K562 (cell line): Measurements from ENCODE around the gene ARHGAP9. TPM values are rescaled to one million over a fixed set of nuclear protein-coding genes. Genes with fewer than 3 reads are reported as not detected.

Experiments used
- CHD4 ChIP-seq: fragments of 200-600 bp; sonication (generic); IDR thresholded peaks from 3 replicates; pipeline ENCODE4 v1.6.1; 2012; ENCODE audit warnings: low read depth, mild to moderate bottlenecking, mixed read lengths, low read length, inconsistent platforms; ENCODE audit not compliant: insufficient read depth, insufficient replicate concordance, poor library complexity, severe bottlenecking
- ETV1 ChIP-seq: fragments of 450-650 bp; conservative IDR thresholded peaks from 2 replicates; pipeline ENCODE4 v1.6.1; 2016; ENCODE audit warnings: missing genetic modification characterization, control low read depth, low read depth, missing compliant biosample characterization
- FOXK2 ChIP-seq, 2 experiments: fragments of 450-650 bp; IDR thresholded peaks in 1 of 2; conservative IDR thresholded peaks in 1 of 2; 2 replicates each; pipeline ENCODE4 v1.6.1; 2016; ENCODE audit warnings: low read depth in 2 of 2, mild to moderate bottlenecking in 1 of 2
- HDAC3 ChIP-seq: fragments of 450-650 bp; IDR thresholded peaks from 2 replicates; pipeline ENCODE4 v1.6.1; 2018; ENCODE audit warnings: borderline replicate concordance, mild to moderate bottlenecking, moderate library complexity; ENCODE audit not compliant: partially characterized antibody
- HDGF ChIP-seq: fragments of 450-650 bp; IDR thresholded peaks from 2 replicates; pipeline ENCODE4 v1.6.1; 2016
- KLF16 ChIP-seq: IDR thresholded peaks from 2 replicates; pipeline ENCODE4 v1.6.1; 2016; ENCODE audit warnings: antibody characterized with exemption
- MYBL2 ChIP-seq, 2 experiments: fragments of 450-650 bp in 1 of 2; sonication (generic) in 1 of 2; formaldehyde crosslinking in 1 of 2; IDR thresholded peaks; 2 replicates each; pipeline versions ENCODE4 v1.6.1 to v1.8.1; 2017 to 2022; ENCODE audit warnings: borderline replicate concordance in 1 of 2, inconsistent platforms in 1 of 2, low read depth in 1 of 2, mild to moderate bottlenecking in 1 of 2, missing genetic modification reagents in 1 of 2, moderate library complexity in 1 of 2
- NELFE ChIP-seq: IDR thresholded peaks from 2 replicates; pipeline ENCODE4 v1.6.1; 2011; ENCODE audit warnings: mild to moderate bottlenecking; ENCODE audit not compliant: insufficient read depth, insufficient read length
- NR4A1 ChIP-seq, 2 experiments: fragments of 250-450 bp in 1 of 2; fragments of 450-650 bp in 1 of 2; sonication (Bioruptor Pico) in 1 of 2; IDR thresholded peaks; 2 replicates each; pipeline versions ENCODE4 v1.4.0 to v1.6.1; 2016 to 2020; ENCODE audit warnings: mild to moderate bottlenecking in 2 of 2, missing compliant biosample characterization in 1 of 2, missing genetic modification characterization in 1 of 2, moderate library complexity in 1 of 2
- PHB ChIP-seq: fragments of 250-450 bp; sonication (Bioruptor Pico); IDR thresholded peaks from 2 replicates; pipeline ENCODE4 v1.5.0; 2021
- PRPF4 ChIP-seq: fragments of 200-400 bp; formaldehyde crosslinking; IDR thresholded peaks from one replicate; pipeline ENCODE4 v1.6.1; 2017; ENCODE audit warnings: low read length, low read depth, mild to moderate bottlenecking; ENCODE audit not compliant: insufficient read depth, poor library complexity, severe bottlenecking
- RBFOX2 ChIP-seq: fragments of 200-400 bp; formaldehyde crosslinking; IDR thresholded peaks from 2 replicates; pipeline ENCODE4 v1.6.1; 2017; ENCODE audit warnings: low read depth, mild to moderate bottlenecking, low read length, moderate library complexity
- STAT6 ChIP-seq: sonication (generic); formaldehyde crosslinking; IDR thresholded peaks from 2 replicates; pipeline ENCODE4 v1.8.1; 2023; ENCODE audit warnings: mild to moderate bottlenecking, missing genetic modification reagents
- TAF7 ChIP-seq: fragments of 450-650 bp; IDR thresholded peaks from 2 replicates; pipeline ENCODE4 v1.6.1; 2016; ENCODE audit warnings: missing genetic modification characterization, missing compliant biosample characterization
- XRCC3 ChIP-seq: fragments of 450-650 bp; IDR thresholded peaks from 2 replicates; pipeline ENCODE4 v1.6.1; 2017; ENCODE audit warnings: mild to moderate bottlenecking, moderate library complexity
- polyA plus RNA-seq, 8 experiments: library from polyadenylated mRNA; depleted of rRNA in 4 of 8; stranded (reverse) in 5 of 8; unstranded in 3 of 8; fragments of >200 nt; fragmentation: Nextera tagmentation in 2 of 8; fragmentation: Illumina TruSeq in 1 of 8; extraction: Ambion mirVana in 2 of 8; extraction: Trizol in 1 of 8; gene quantifications; 2 replicates each; pipeline versions ENCODE4 v1.2.1 to v1.2.3, GENCODE V29; 2011 to 2014; ENCODE audit warnings: inconsistent platforms in 1 of 8, missing spikeins in 1 of 8
- total RNA-seq, 7 experiments: library from RNA; depleted of rRNA in 6 of 7; stranded (reverse); fragments of >200 nt in 6 of 7; fragmentation: Illumina TruSeq in 2 of 7; extraction: Trizol in 2 of 7; gene quantifications; 2 replicates each; pipeline versions ENCODE4 v1.2.1 to v1.2.3, GENCODE V29; 2011 to 2021; ENCODE audit warnings: low replicate concordance in 1 of 7
- TF ChIP-seq, protein P1 (sequence below), 2 experiments: IDR thresholded peaks; 2 replicates each; pipeline ENCODE4 v1.6.1; 2012; ENCODE audit warnings: improper control_type of control experiment in 2 of 2, low read depth in 2 of 2, low read length in 2 of 2, borderline replicate concordance in 1 of 2
- TF ChIP-seq, protein P2 (sequence below): conservative IDR thresholded peaks from 2 replicates; pipeline ENCODE4 v1.6.1; 2011; ENCODE audit warnings: low read depth, mild to moderate bottlenecking, low read length; ENCODE audit not compliant: control insufficient read depth
- TF ChIP-seq, protein P3 (sequence below): sonication (generic); formaldehyde crosslinking; IDR thresholded peaks from 2 replicates; pipeline ENCODE4 v1.8.0; 2022; ENCODE audit warnings: mild to moderate bottlenecking, missing genetic modification reagents

The ARHGAP9 gene
- total and polyA plus RNA-seq, 9 of the 15 experiments (the other 6 are each of a cell fraction or from before 2014, with no cell fraction given): 1.5 to 10.2 (median 5.1) TPM

DNA sequence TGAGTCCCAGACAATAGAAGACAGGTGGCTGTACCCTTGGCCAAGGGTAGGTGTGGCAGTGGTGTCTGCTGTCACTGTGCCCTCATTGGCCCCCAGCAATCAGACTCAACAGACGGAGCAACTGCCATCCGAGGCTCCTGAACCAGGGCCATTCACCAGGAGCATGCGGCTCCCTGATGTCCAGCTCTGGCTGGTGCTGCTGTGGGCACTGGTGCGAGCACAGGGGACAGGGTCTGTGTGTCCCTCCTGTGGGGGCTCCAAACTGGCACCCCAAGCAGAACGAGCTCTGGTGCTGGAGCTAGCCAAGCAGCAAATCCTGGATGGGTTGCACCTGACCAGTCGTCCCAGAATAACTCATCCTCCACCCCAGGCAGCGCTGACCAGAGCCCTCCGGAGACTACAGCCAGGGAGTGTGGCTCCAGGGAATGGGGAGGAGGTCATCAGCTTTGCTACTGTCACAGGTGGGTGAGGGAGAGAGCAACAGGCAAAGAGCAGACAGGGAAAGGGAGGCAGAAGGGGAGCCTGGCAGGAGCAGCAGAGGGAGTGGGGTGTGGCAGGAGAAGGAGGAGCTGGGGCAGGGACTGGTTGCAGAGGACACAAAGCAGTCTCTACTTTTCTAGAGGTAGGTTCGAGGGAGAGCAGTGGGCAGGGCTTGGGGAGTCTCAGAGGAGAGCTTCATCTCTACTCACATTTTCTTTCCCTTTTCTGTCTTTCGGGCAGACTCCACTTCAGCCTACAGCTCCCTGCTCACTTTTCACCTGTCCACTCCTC, 24.1 kb downstream of the ARHGAP9 start (continued):
- TF ChIP-seq MYBL2 (IDR thresholded peaks at IDR 0.05; ENCODE audit: low read depth) (peak; percentile 25; the same call in 1 of the 2 replicates), MYBL2 (CRISPR knock-in tag; IDR thresholded peaks at IDR 0.05; ENCODE audit: borderline replicate concordance) (no peak), PHB (CRISPR knock-in tag) (no peak), HDAC3 (no peak), HDGF (peak; percentile 79; the same call in 1 of the 2 replicates), NR4A1 (CRISPR knock-in tag; IDR thresholded peaks at IDR 0.05) (no peak), NR4A1 (tag; IDR thresholded peaks at IDR 0.05) (peak; percentile 22; the same call in 1 of the 2 replicates), CHD4 (no peak), XRCC3 (no peak), TAF7 (tag) (peak; percentile 58; the same call in 1 of the 2 replicates), FOXK2 (conservative IDR thresholded peaks at IDR 0.05 in 1 of 2, IDR thresholded peaks at IDR 0.05 in 1 of 2; ENCODE audit: low read depth in 2 of 2) (0 out of 4 replicates have a peak, but pooled peaks of 1 of the 2 experiments have one; percentile 3), PRPF4 (no peak), KLF16 (no peak), STAT6 (CRISPR knock-in tag) (no peak), RBFOX2 (peak; percentile 86), NELFE (no peak), ETV1 (tag) (no peak)
- TF ChIP-seq, protein P1, sequence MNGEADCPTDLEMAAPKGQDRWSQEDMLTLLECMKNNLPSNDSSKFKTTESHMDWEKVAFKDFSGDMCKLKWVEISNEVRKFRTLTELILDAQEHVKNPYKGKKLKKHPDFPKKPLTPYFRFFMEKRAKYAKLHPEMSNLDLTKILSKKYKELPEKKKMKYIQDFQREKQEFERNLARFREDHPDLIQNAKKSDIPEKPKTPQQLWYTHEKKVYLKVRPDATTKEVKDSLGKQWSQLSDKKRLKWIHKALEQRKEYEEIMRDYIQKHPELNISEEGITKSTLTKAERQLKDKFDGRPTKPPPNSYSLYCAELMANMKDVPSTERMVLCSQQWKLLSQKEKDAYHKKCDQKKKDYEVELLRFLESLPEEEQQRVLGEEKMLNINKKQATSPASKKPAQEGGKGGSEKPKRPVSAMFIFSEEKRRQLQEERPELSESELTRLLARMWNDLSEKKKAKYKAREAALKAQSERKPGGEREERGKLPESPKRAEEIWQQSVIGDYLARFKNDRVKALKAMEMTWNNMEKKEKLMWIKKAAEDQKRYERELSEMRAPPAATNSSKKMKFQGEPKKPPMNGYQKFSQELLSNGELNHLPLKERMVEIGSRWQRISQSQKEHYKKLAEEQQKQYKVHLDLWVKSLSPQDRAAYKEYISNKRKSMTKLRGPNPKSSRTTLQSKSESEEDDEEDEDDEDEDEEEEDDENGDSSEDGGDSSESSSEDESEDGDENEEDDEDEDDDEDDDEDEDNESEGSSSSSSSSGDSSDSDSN (IDR thresholded peaks at IDR 0.05; ENCODE audit: borderline replicate concordance in 1 of 2, low read depth in 2 of 2, low read length in 2 of 2): 0 out of 4 replicates have a peak, but pooled peaks of 1 of the 2 experiments have one; percentile 52
- TF ChIP-seq, protein P2, sequence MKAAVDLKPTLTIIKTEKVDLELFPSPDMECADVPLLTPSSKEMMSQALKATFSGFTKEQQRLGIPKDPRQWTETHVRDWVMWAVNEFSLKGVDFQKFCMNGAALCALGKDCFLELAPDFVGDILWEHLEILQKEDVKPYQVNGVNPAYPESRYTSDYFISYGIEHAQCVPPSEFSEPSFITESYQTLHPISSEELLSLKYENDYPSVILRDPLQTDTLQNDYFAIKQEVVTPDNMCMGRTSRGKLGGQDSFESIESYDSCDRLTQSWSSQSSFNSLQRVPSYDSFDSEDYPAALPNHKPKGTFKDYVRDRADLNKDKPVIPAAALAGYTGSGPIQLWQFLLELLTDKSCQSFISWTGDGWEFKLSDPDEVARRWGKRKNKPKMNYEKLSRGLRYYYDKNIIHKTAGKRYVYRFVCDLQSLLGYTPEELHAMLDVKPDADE: no peak
- TF ChIP-seq, protein P3, sequence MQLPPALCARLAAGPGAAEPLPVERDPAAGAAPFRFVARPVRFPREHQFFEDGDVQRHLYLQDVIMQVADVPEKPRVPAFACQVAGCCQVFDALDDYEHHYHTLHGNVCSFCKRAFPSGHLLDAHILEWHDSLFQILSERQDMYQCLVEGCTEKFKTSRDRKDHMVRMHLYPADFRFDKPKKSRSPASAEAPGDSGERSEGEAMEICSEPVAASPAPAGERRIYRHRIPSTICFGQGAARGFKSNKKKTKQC: peak; percentile 78; the same call in 1 of the 2 replicates
